B cell (primary cell): Measurements from ENCODE around the gene CELA2A.

ENCODE experiments used
- EZH2 ChIP-seq: IDR thresholded peaks from 2 replicates; pipeline ENCODE4 v1.6.1; 2012; ENCODE audit warnings: borderline replicate concordance, low read depth, mild to moderate bottlenecking, moderate library complexity, low read length; ENCODE audit not compliant: insufficient read depth, poor library complexity, severe bottlenecking
- TF ChIP-seq, protein P1 (sequence below): fragments of 200-600 bp; IDR thresholded peaks from one replicate; pipeline ENCODE4 v1.8.0; 2022; ENCODE audit warnings: antibody characterized with exemption, mild to moderate bottlenecking

DNA sequence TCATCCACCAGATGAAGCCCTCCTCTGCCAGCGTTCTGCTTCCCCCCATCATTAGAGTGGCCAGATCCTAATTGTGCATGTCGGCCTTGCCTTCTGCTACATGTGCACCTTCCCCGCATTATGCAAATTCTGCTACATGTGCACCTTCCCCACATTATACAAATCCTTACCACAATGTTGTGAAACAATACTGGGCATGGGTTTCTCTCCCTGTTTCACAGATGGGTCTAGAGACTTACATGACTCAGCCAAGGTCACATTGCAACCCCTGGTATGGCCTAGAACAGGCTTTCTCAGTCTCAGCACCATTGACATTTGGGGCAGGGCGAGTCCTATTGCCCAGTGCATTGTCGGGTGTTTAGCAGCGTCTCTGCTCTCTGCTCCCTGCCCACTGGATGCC, 1.0 kb upstream of the CELA2A start:
- TF ChIP-seq EZH2, result no peak
- TF ChIP-seq, protein P1, sequence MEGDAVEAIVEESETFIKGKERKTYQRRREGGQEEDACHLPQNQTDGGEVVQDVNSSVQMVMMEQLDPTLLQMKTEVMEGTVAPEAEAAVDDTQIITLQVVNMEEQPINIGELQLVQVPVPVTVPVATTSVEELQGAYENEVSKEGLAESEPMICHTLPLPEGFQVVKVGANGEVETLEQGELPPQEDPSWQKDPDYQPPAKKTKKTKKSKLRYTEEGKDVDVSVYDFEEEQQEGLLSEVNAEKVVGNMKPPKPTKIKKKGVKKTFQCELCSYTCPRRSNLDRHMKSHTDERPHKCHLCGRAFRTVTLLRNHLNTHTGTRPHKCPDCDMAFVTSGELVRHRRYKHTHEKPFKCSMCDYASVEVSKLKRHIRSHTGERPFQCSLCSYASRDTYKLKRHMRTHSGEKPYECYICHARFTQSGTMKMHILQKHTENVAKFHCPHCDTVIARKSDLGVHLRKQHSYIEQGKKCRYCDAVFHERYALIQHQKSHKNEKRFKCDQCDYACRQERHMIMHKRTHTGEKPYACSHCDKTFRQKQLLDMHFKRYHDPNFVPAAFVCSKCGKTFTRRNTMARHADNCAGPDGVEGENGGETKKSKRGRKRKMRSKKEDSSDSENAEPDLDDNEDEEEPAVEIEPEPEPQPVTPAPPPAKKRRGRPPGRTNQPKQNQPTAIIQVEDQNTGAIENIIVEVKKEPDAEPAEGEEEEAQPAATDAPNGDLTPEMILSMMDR, result no peak
